Uterus (tissue), 4 donors: ENCODE measurements around the gene P2RY8. TPM values are rescaled to one million over a fixed set of nuclear protein-coding genes. Genes with fewer than 3 reads are reported as not detected.

Source experiments
- DNase-seq, 2 donors: peaks; one replicate each; pipeline ENCODE4 v3.0.0-alpha.2; 2019 to 2020
- H3K27ac ChIP-seq, 2 donors: fragments of 200-600 bp; sonication (generic); 1 replicate in 1 of 2; 2 replicates in 1 of 2; pipeline ENCODE4 v1.5.1; 2016 to 2018
- H3K27me3 ChIP-seq, 2 donors: fragments of 200-600 bp; sonication (generic); one replicate each; pipeline ENCODE4 v1.5.1; 2018 to 2019; ENCODE audit warnings: control low read depth in 1 of 2
- H3K36me3 ChIP-seq, 2 donors: fragments of 200-600 bp; sonication (generic); one replicate each; pipeline ENCODE4 v1.5.1; 2019; ENCODE audit warnings: control low read depth in 1 of 2
- H3K4me1 ChIP-seq, 2 donors: fragments of 200-600 bp; sonication (generic); one replicate each; pipeline ENCODE4 v1.5.1; 2018 to 2019; ENCODE audit warnings: control low read depth in 1 of 2
- H3K4me3 ChIP-seq, 2 donors: fragments of 200-600 bp; sonication (generic); 1 replicate in 1 of 2; 2 replicates in 1 of 2; pipeline ENCODE4 v1.5.1; 2018 to 2019; ENCODE audit warnings: mild to moderate bottlenecking in 1 of 2
- H3K9me3 ChIP-seq, 2 donors: fragments of 200-600 bp; sonication (generic); one replicate each; pipeline ENCODE4 v1.5.1; 2019; ENCODE audit warnings: control low read depth in 1 of 2
- CTCF ChIP-seq, 4 experiments: fragments of 200-600 bp in 2 of 4; fragments of 450-650 bp in 2 of 4; sonication (generic) in 2 of 4; IDR thresholded peaks; one replicate each; pipeline ENCODE4 v1.5.1; 2016 to 2019; ENCODE audit warnings: antibody characterized with exemption in 4 of 4, mild to moderate bottlenecking in 2 of 4, moderate library complexity in 1 of 4
- POLR2A ChIP-seq, 2 donors: fragments of 450-650 bp; IDR thresholded peaks; one replicate each; pipeline ENCODE4 v1.6.1; 2016; ENCODE audit warnings: antibody characterized with exemption in 2 of 2, mild to moderate bottlenecking in 1 of 2, moderate library complexity in 1 of 2
- intact Hi-C: fragments of 100-400 bp; cut with DNase I; formaldehyde crosslinking; loops from one replicate; pipeline ENCODE4 v1.15.1; 2023; ENCODE audit warnings: low total_unique reads
- total RNA-seq, 4 donors: library from RNA; depleted of rRNA in 3 of 4; stranded (reverse); fragments of >200 nt in 3 of 4; gene quantifications; one replicate each; pipeline versions ENCODE4 v1.1.0 to v1.2.4, GENCODE V29; 2014 to 2023
- donor health status: DM: yes; HTN: yes; CAD: no.

The P2RY8 gene
- total RNA-seq, 4 donors from 2014 or later = 0.59 to 3.6 (median 0.90) TPM; not detected in 1

- Histone ChIP-seq H3K27ac (no peak overlapping the region), H3K9me3 (no peaks in the 10 kb centered on the region), H3K4me3 (no peak overlapping the region), H3K27me3 (no peaks in the 10 kb centered on the region), H3K4me1 (no peaks in the 10 kb centered on the region), H3K36me3 (no peaks in the 10 kb centered on the region)
- TF ChIP-seq CTCF (IDR thresholded peaks at IDR 0.05) = no peak
- TF ChIP-seq POLR2A (IDR thresholded peaks at IDR 0.05) = no peak
- intact Hi-C loops = no loop called here
- DNase-seq = no peak
These were observed 72.7 kb downstream of the P2RY8 start for GRCh38 chrX:1464041-1464970.

GRCh38 chrX:1463581-1463980 lies 73.4 kb downstream of the P2RY8 start:
- H3K4me1 ChIP-seq = no peaks in the 10 kb centered on the region

GRCh38 chrX:1462596-1463251 lies 74.3 kb downstream of the P2RY8 start:
- peak in 1 of 2 donors; percentile 13 for DNase-seq
- Histone ChIP-seq H3K36me3 (no peaks in the 10 kb centered on the region), H3K27ac (no peak overlapping the region), H3K4me1 (no peaks in the 10 kb centered on the region), H3K4me3 (no peak overlapping the region), H3K27me3 (no peaks in the 10 kb centered on the region), H3K9me3 (no peaks in the 10 kb centered on the region)
- intact Hi-C loops = no loop called here
- TF ChIP-seq CTCF (IDR thresholded peaks at IDR 0.05) = no peak
- no peak for TF ChIP-seq POLR2A (IDR thresholded peaks at IDR 0.05)

More at GRCh38 chrX:1463581-1463980, 73.4 kb downstream of the P2RY8 start:
- Histone ChIP-seq H3K4me3 (no peak overlapping the region), H3K27me3 (no peaks in the 10 kb centered on the region), H3K36me3 (no peaks in the 10 kb centered on the region), H3K27ac (no peak overlapping the region), H3K9me3 (no peaks in the 10 kb centered on the region)
- no peak for DNase-seq
- no peak for TF ChIP-seq POLR2A (IDR thresholded peaks at IDR 0.05)
- intact Hi-C loops = no loop called here

GRCh38 chrX:1462110-1462509 lies 74.9 kb downstream of the P2RY8 start:
- no peak for DNase-seq
- TF ChIP-seq POLR2A (IDR thresholded peaks at IDR 0.05) = no peak
- TF ChIP-seq CTCF (IDR thresholded peaks at IDR 0.05) = no peak
- Histone ChIP-seq H3K27ac (no peak overlapping the region), H3K4me1 (no peaks in the 10 kb centered on the region), H3K9me3 (no peaks in the 10 kb centered on the region), H3K4me3 (no peak overlapping the region), H3K36me3 (no peaks in the 10 kb centered on the region), H3K27me3 (no peaks in the 10 kb centered on the region)
- intact Hi-C loops = no loop called here

- no peaks in the 10 kb centered on the region for H3K27me3 ChIP-seq
- no peak overlapping the region for H3K27ac ChIP-seq
- DNase-seq = no peak
- no peaks in the 10 kb centered on the region for H3K36me3 ChIP-seq
- H3K9me3 ChIP-seq = no peaks in the 10 kb centered on the region
- TF ChIP-seq CTCF (IDR thresholded peaks at IDR 0.05) (no peak), POLR2A (IDR thresholded peaks at IDR 0.05) (no peak)
- H3K4me1 ChIP-seq = peaks cover 0 to 10% of the 10 kb centered on the region in 2 donors
- intact Hi-C loops = no loop called here
- H3K4me3 ChIP-seq = no peak overlapping the region
These were observed 81.1 kb downstream of the P2RY8 start for GRCh38 chrX:1455948-1456280.
